Left ventricle myocardium inferior (tissue), 1 donor: ENCODE data around the gene RNU6-9. TPM values are rescaled to one million over a fixed set of nuclear protein-coding genes. Genes with fewer than 3 reads are reported as not detected.
A peak's percentile ranks its signal among the peaks of the same experiment; 100 is the strongest.
"Not testable (repeated sequence)": the region's sequence is repeated elsewhere in the genome, so short reads cannot be mapped to it uniquely, and the experiment has no call there.

ENCODE experiments used
- DNase-seq: peaks from one replicate; pipeline ENCODE4 v3.0.0-alpha.2; 2020
- H3K27ac ChIP-seq: fragments of 200-600 bp; replicated peaks from 2 replicates; pipeline ENCODE4 v1.8.0; 2021
- H3K27me3 ChIP-seq: fragments of 200-600 bp; 2 replicates; pipeline ENCODE4 v1.8.0; 2021; ENCODE audit warnings: low read depth
- H3K36me3 ChIP-seq: fragments of 200-600 bp; 2 replicates; pipeline ENCODE4 v1.8.0; 2021
- H3K4me1 ChIP-seq: fragments of 200-600 bp; 2 replicates; pipeline ENCODE4 v1.8.0; 2021
- H3K4me3 ChIP-seq: fragments of 200-600 bp; 2 replicates; pipeline ENCODE4 v1.8.0; 2021; ENCODE audit warnings: mild to moderate bottlenecking, moderate library complexity
- H3K9me3 ChIP-seq: fragments of 200-600 bp; replicated peaks from 2 replicates; pipeline ENCODE4 v1.8.0; 2021
- CTCF ChIP-seq: fragments of 200-600 bp; IDR thresholded peaks from 2 replicates; pipeline ENCODE4 v1.8.0; 2021; ENCODE audit warnings: antibody characterized with exemption, mild to moderate bottlenecking, borderline replicate concordance
- intact Hi-C: fragments of 100-400 bp; cut with micrococcal nuclease; formaldehyde crosslinking; loops from one replicate; pipeline ENCODE4 v1.11.0; 2022
- total RNA-seq: library from RNA; stranded (reverse); fragmentation: NEBNext Ultra II Directional; extraction: Animal tissue kit (Norgen Biotek cat#: 25700); gene quantifications from one replicate; pipeline ENCODE4 v1.2.1, GENCODE V29; 2021
- donor health status: DM: no; HTN: yes; CAD: no; lungs with severe emphysema.

The RNU6-9 gene
- total RNA-seq, 1 donor from 2014 or later: not detected

GRCh38 chr19:890831-891230, 2.5 kb upstream of the RNU6-9 start:
- H3K4me1 ChIP-seq: peaks cover 17% of the 10 kb centered on the region
- no peak for DNase-seq
- peaks cover 40% of the 10 kb centered on the region for H3K36me3 ChIP-seq
- H3K4me3 ChIP-seq: no peak overlapping the region
- intact Hi-C loops: no loop called here
- H3K9me3 ChIP-seq: no peaks in the 10 kb centered on the region
- no peak overlapping the region for H3K27ac ChIP-seq
- no peaks in the 10 kb centered on the region for H3K27me3 ChIP-seq
- no peak for TF ChIP-seq CTCF

- DNase-seq, H3K9me3 ChIP-seq, H3K27me3 ChIP-seq, H3K27ac ChIP-seq, intact Hi-C loops: not testable (repeated sequence)
- peaks cover 17% of the 10 kb centered on the region for H3K4me1 ChIP-seq
- peak overlapping the region; percentile 87 for H3K4me3 ChIP-seq
- peaks cover 32% of the 10 kb centered on the region for H3K36me3 ChIP-seq
Observed at GRCh38 chr19:891421-892200, 1.7 kb upstream of the RNU6-9 start.

- H3K36me3 ChIP-seq: peaks cover 31% of the 10 kb centered on the region
- no peaks in the 10 kb centered on the region for H3K9me3 ChIP-seq
- DNase-seq: no peak
- H3K27me3 ChIP-seq: no peaks in the 10 kb centered on the region
- no peak for TF ChIP-seq CTCF
- peak overlapping the region; percentile 97 for H3K27ac ChIP-seq
- intact Hi-C loops: no loop called here
- peak overlapping the region; percentile 87 for H3K4me3 ChIP-seq
- peaks cover 17% of the 10 kb centered on the region for H3K4me1 ChIP-seq
Observed at GRCh38 chr19:892243-892893, 916 bp upstream of the RNU6-9 start.

- Histone ChIP-seq H3K27me3 (no peaks in the 10 kb centered on the region), H3K9me3 (no peaks in the 10 kb centered on the region), H3K36me3 (peaks cover 24% of the 10 kb centered on the region), H3K27ac (no peak overlapping the region), H3K4me1 (peaks cover 17% of the 10 kb centered on the region), H3K4me3 (no peak overlapping the region)
- DNase-seq: no peak
- no peak for TF ChIP-seq CTCF
- intact Hi-C loops: no loop called here
Observed at GRCh38 chr19:896434-896833, 3.1 kb downstream of the RNU6-9 start.

- TF ChIP-seq CTCF: no peak
- H3K4me3 ChIP-seq: no peak overlapping the region
- intact Hi-C loops: no loop called here
Observed at GRCh38 chr19:896999-897398, 3.7 kb downstream of the RNU6-9 start.

More at GRCh38 chr19:896999-897398, 3.7 kb downstream of the RNU6-9 start:
- Histone ChIP-seq H3K36me3 (peaks cover 27% of the 10 kb centered on the region), H3K27ac (no peak overlapping the region), H3K4me1 (peaks cover 14% of the 10 kb centered on the region), H3K9me3 (no peaks in the 10 kb centered on the region), H3K27me3 (no peaks in the 10 kb centered on the region)
- no peak for DNase-seq
